Measurements from ENCODE around the gene TLR6.

The TLR6 gene

GRCh38 chr4:38867478-38868058 is 11.0 kb upstream of the TLR6 start, which contains the start of gene FAM114A1:
TSS of gene FAM114A1 (plus strand) at chr4:38867806. CDS start at chr4:38878079, 10,273 bp downstream.
- DNase-seq (ENCODE audit: low spot score) = peak; percentile 84

GRCh38 chr4:38866973-38867477 is 10.4 kb upstream of the TLR6 start:
- DNase-seq (ENCODE audit: low spot score) = no peak

- DNase-seq (ENCODE audit: low spot score) = peak; percentile 21
Observed at GRCh38 chr4:38865445-38865844, 8.8 kb upstream of the TLR6 start.

GRCh38 chr4:38861791-38862190 is 5.2 kb upstream of the TLR6 start:
- DNase-seq (ENCODE audit: low spot score) = no peak

- DNase-seq (ENCODE audit: low spot score) = peak; percentile 73
Observed at GRCh38 chr4:38860788-38861424, 4.3 kb upstream of the TLR6 start.

- no peak for DNase-seq (ENCODE audit: low spot score)
Observed at GRCh38 chr4:38859501-38859900, 2.9 kb upstream of the TLR6 start.

GRCh38 chr4:38858097-38858420 is 1.4 kb upstream of the TLR6 start:
- DNase-seq (ENCODE audit: low spot score) = no peak

GRCh38 chr4:38857354-38858096 is 908 bp upstream of the TLR6 start:
- DNase-seq (ENCODE audit: low spot score) = no peak

GRCh38 chr4:38856046-38856445 is 571 bp downstream of the TLR6 start:
- DNase-seq (ENCODE audit: low spot score) = no peak

- DNase-seq (ENCODE audit: low spot score) = no peak
Observed at GRCh38 chr4:38855466-38855865, 1.2 kb downstream of the TLR6 start.

GRCh38 chr4:38846015-38846414 is 10.6 kb downstream of the TLR6 start:
- DNase-seq (ENCODE audit: low spot score) = no peak

- DNase-seq (ENCODE audit: low spot score) = no peak
Observed at GRCh38 chr4:38842994-38843393, 13.6 kb downstream of the TLR6 start.

- DNase-seq (ENCODE audit: low spot score) = no peak
Observed at GRCh38 chr4:38837849-38838248, 18.8 kb downstream of the TLR6 start.

- no peak for DNase-seq (ENCODE audit: low spot score)
Observed at GRCh38 chr4:38837334-38837733, 19.3 kb downstream of the TLR6 start.

GRCh38 chr4:38834570-38834969 is 22.0 kb downstream of the TLR6 start:
- no peak for DNase-seq (ENCODE audit: low spot score)

GRCh38 chr4:38832624-38833528 is 23.7 kb downstream of the TLR6 start:
- DNase-seq (ENCODE audit: low spot score) = no peak

- no peak for DNase-seq (ENCODE audit: low spot score)
Observed at GRCh38 chr4:38832206-38832605, 24.4 kb downstream of the TLR6 start.

GRCh38 chr4:38831653-38832052 is 25.0 kb downstream of the TLR6 start:
- DNase-seq (ENCODE audit: low spot score) = no peak

GRCh38 chr4:38829237-38829636 is 27.4 kb downstream of the TLR6 start:
- no peak for DNase-seq (ENCODE audit: low spot score)

- DNase-seq (ENCODE audit: low spot score) = no peak
Observed at GRCh38 chr4:38823766-38824165, 32.9 kb downstream of the TLR6 start.

- no peak for DNase-seq (ENCODE audit: low spot score)
Observed at GRCh38 chr4:38822748-38823303, 33.8 kb downstream of the TLR6 start.

- no peak for DNase-seq (ENCODE audit: low spot score)
Observed at GRCh38 chr4:38821739-38822138, 34.9 kb downstream of the TLR6 start.

All from HuH-7 (cell line).